ENCODE measurements around the gene FSHR.

The FSHR gene

GRCh38 chr2:49111456-49111855 is 42.9 kb downstream of the FSHR start:
- H3K36me3 ChIP-seq, result no peaks in the 10 kb centered on the region
- H3K4me1 ChIP-seq, result peaks cover 28% of the 10 kb centered on the region
- no peaks in the 10 kb centered on the region for H3K27me3 ChIP-seq
- H3K4me3 ChIP-seq (ENCODE audit: low read depth, low read length), result no peak overlapping the region
- peak; percentile 31 for DNase-seq
- no peaks in the 10 kb centered on the region for H3K9me3 ChIP-seq
- TF ChIP-seq, protein P1, sequence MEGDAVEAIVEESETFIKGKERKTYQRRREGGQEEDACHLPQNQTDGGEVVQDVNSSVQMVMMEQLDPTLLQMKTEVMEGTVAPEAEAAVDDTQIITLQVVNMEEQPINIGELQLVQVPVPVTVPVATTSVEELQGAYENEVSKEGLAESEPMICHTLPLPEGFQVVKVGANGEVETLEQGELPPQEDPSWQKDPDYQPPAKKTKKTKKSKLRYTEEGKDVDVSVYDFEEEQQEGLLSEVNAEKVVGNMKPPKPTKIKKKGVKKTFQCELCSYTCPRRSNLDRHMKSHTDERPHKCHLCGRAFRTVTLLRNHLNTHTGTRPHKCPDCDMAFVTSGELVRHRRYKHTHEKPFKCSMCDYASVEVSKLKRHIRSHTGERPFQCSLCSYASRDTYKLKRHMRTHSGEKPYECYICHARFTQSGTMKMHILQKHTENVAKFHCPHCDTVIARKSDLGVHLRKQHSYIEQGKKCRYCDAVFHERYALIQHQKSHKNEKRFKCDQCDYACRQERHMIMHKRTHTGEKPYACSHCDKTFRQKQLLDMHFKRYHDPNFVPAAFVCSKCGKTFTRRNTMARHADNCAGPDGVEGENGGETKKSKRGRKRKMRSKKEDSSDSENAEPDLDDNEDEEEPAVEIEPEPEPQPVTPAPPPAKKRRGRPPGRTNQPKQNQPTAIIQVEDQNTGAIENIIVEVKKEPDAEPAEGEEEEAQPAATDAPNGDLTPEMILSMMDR (IDR thresholded peaks at IDR 0.05; ENCODE audit: low read depth, low read length), result no peak

GRCh38 chr2:49111006-49111405 is 43.3 kb downstream of the FSHR start:
- no peaks in the 10 kb centered on the region for H3K27me3 ChIP-seq
- no peaks in the 10 kb centered on the region for H3K36me3 ChIP-seq
- DNase-seq, result peak; percentile 61
- TF ChIP-seq, protein P1 (IDR thresholded peaks at IDR 0.05; ENCODE audit: low read depth, low read length), result no peak
- H3K9me3 ChIP-seq, result no peaks in the 10 kb centered on the region
- H3K4me1 ChIP-seq, result peaks cover 28% of the 10 kb centered on the region
- H3K4me3 ChIP-seq (ENCODE audit: low read depth, low read length), result no peak overlapping the region

DNA sequence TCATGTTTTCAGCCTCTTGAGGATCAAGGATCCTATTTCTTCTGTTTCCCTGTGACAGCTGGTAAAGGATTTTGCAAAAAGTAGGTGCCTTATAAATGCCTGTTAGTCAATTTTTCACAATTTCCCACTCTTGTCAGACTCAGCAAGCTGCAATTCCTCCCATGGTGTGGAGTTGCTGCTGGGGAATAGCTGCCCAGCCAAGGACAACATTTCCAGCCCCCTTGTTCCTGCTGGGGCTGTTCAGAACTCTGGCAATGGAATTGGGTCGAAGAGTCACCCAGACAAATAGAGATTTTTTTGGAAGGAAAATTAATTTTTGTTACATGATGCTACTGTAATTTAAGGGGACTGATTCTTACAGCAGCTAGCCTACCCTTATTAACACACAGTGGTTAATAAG is 43.7 kb downstream of the FSHR start:
- TF ChIP-seq, protein P1 (IDR thresholded peaks at IDR 0.05; ENCODE audit: low read depth, low read length), result no peak
- no peaks in the 10 kb centered on the region for H3K9me3 ChIP-seq
- DNase-seq, result peak; percentile 11
- no peak overlapping the region for H3K4me3 ChIP-seq (ENCODE audit: low read depth, low read length)
- H3K27me3 ChIP-seq, result no peaks in the 10 kb centered on the region
- H3K36me3 ChIP-seq, result no peaks in the 10 kb centered on the region
- peaks cover 28% of the 10 kb centered on the region for H3K4me1 ChIP-seq

DNA sequence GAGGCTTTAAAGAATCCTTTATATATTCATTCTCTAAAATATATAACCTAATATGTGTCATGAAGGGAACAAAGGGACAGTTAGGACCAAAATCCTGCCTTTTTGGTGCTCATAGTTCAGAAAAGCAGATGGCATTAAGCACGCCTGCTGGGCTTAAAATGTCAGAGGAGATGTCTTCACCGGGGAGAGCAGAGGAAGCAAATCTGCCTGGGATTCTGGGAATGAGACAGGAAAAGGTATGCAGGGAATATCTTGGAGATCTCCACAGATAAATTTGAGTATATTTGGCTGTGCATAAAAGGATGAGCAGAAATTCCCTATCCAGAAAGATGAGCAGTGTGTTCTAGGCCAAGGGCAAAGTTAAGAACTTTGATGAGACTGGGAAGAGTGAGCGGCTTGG is 45.5 kb downstream of the FSHR start:
- Histone ChIP-seq H3K9me3 (no peaks in the 10 kb centered on the region), H3K27me3 (no peaks in the 10 kb centered on the region), H3K4me1 (peaks cover 23% of the 10 kb centered on the region), H3K36me3 (no peaks in the 10 kb centered on the region), H3K4me3 (ENCODE audit: low read depth, low read length) (no peak overlapping the region)
- DNase-seq, result no peak
- TF ChIP-seq, protein P1 (IDR thresholded peaks at IDR 0.05; ENCODE audit: low read depth, low read length), result no peak

DNA sequence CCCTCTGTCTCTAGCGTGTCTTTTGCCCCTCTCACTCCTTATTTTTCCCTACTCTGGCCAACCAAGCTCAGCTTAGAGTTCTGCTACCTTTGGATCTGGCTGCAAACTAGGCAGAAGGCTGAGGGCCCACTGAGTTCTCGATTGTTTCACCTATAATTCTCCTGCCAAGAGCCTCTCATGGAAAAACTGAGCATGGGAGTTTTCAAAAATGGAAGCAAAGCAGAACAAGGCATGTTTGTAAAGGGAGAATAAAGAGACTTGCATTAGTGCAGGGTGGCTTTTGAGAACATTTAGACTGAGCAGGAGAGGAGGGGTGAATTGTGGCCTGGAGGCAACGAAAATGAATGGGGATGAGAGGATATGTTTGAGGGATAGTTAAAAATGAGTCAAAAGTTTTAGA is 45.9 kb downstream of the FSHR start:
- H3K4me1 ChIP-seq, result peaks cover 22% of the 10 kb centered on the region
- H3K36me3 ChIP-seq, result no peaks in the 10 kb centered on the region
- DNase-seq, result no peak
- TF ChIP-seq, protein P1 (IDR thresholded peaks at IDR 0.05; ENCODE audit: low read depth, low read length), result no peak
- H3K9me3 ChIP-seq, result no peaks in the 10 kb centered on the region
- H3K4me3 ChIP-seq (ENCODE audit: low read depth, low read length), result no peak overlapping the region
- no peaks in the 10 kb centered on the region for H3K27me3 ChIP-seq

DNA sequence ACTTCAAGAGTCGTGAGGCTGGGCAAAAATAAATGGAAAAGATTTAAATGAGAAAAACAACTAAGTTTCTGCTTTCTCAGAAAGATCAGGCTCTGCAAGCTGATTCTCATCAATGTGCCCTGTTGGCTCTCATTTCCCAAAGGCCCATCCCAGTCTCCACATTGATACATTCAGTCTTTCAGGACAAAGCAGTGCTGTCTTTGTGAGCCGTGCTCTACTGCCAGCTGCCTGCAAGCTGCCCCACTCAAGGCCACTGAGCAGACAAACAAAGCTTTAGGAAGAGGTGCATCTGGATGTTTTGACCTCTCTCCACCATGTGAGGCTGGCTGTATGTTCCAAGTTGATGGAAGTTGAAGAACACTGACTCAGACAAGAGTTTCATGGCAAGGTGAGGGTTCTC is 48.8 kb downstream of the FSHR start:
- DNase-seq, result no peak
- Histone ChIP-seq H3K27me3 (no peaks in the 10 kb centered on the region), H3K4me3 (ENCODE audit: low read depth, low read length) (no peak overlapping the region), H3K36me3 (no peaks in the 10 kb centered on the region), H3K9me3 (no peaks in the 10 kb centered on the region), H3K4me1 (peaks cover 4% of the 10 kb centered on the region; the same call in 1 of the 2 replicates)
- TF ChIP-seq, protein P1 (IDR thresholded peaks at IDR 0.05; ENCODE audit: low read depth, low read length), result no peak
